ENCODE data around the gene ZNF385A.

Gene ZNF385A

DNA sequence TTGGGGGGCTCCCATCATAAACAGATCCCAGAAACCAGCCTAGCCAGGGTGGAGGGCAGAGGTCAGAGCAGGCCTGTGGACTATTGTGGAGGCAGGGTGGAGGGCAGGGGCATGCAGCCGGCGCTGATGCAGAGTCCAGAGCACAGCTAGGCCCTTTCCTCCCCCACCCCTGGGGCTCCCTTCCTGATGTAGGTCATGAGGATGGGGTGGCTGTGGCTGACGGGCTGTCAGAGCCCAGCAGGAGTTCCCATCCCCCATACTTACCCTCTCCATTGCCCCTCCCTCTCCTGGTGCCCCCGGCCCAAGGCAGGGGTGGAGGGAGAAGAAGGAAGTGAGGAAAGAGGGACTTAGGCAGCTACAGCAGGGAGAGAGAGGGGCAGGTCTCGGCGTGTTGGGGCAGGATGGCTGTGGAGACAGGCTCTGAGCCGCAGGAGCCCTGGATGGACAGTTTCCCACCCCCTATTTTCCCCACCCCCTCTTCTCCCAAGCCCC is 5.7 kb upstream of the ZNF385A start:
- Histone ChIP-seq H3F3A (ENCODE audit: insufficient read depth, low read length) (no peaks in the 10 kb centered on the region), H3K4me3 (ENCODE audit: low read depth, low read length, poor library complexity, severe bottlenecking) (peak overlapping the region; percentile 71), H3K9me2 (ENCODE audit: low read depth, low read length) (no peaks in the 10 kb centered on the region), H3K27me3 (ENCODE audit: insufficient read depth, low read length) (no peaks in the 10 kb centered on the region; the same call in 1 of the 2 replicates), H3K9ac (ENCODE audit: low read length) (no peak overlapping the region), H3K36me3 (ENCODE audit: insufficient read depth, low read length) (no peaks in the 10 kb centered on the region), H3K27ac (ENCODE audit: low read depth, low read length, poor library complexity, severe bottlenecking) (no peak overlapping the region), H3K79me2 (ENCODE audit: insufficient read depth, low read length) (no peaks in the 10 kb centered on the region), H2AFZ (ENCODE audit: low read length) (no peak overlapping the region), H3K4me2 (ENCODE audit: low read length) (no peak overlapping the region), H3K4me1 (ENCODE audit: insufficient read depth, low read length, severe bottlenecking) (peaks cover 4% of the 10 kb centered on the region), H4K20me1 (ENCODE audit: insufficient read depth, low read length) (no peaks in the 10 kb centered on the region), H3K9me3 (ENCODE audit: low read length) (no peaks in the 10 kb centered on the region)
- TF ChIP-seq, protein P1, sequence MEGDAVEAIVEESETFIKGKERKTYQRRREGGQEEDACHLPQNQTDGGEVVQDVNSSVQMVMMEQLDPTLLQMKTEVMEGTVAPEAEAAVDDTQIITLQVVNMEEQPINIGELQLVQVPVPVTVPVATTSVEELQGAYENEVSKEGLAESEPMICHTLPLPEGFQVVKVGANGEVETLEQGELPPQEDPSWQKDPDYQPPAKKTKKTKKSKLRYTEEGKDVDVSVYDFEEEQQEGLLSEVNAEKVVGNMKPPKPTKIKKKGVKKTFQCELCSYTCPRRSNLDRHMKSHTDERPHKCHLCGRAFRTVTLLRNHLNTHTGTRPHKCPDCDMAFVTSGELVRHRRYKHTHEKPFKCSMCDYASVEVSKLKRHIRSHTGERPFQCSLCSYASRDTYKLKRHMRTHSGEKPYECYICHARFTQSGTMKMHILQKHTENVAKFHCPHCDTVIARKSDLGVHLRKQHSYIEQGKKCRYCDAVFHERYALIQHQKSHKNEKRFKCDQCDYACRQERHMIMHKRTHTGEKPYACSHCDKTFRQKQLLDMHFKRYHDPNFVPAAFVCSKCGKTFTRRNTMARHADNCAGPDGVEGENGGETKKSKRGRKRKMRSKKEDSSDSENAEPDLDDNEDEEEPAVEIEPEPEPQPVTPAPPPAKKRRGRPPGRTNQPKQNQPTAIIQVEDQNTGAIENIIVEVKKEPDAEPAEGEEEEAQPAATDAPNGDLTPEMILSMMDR (IDR thresholded peaks at IDR 0.05; ENCODE audit: low read length), result no peak
- TF ChIP-seq EZH2 (IDR thresholded peaks at IDR 0.05; ENCODE audit: borderline replicate concordance, low read length), result no peak

DNA sequence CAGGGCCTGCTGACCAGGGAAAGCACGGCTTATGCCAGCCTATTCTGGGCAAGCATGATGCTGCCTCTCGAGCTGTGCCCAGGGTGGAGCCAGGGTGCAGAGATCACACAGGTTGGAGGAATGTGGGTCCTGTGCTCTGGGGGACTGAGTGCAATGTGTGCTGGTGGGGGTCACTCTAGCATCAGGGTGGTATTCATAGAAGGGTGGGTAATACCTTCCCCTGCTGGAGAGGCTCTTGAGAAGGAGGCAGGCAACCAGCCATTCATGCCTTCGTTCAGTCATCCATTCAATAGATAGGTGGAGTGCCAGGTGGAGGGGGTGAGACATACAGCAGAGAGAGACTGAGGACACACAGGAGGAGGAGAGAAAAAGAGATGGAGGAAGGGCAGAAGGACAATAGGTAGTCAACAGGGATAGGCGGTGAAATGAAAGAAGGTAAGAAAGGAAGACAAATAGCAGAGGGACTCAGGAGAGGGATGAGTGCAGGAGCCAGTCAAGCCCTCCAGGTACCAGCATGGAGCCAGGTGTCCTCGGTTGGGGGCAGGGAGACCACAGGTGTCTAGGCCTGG is 5.2 kb upstream of the ZNF385A start:
- Histone ChIP-seq H3F3A (ENCODE audit: insufficient read depth, low read length) (no peaks in the 10 kb centered on the region), H3K36me3 (ENCODE audit: insufficient read depth, low read length) (no peaks in the 10 kb centered on the region), H3K79me2 (ENCODE audit: insufficient read depth, low read length) (no peaks in the 10 kb centered on the region), H2AFZ (ENCODE audit: low read length) (no peak overlapping the region), H3K4me3 (ENCODE audit: low read depth, low read length, poor library complexity, severe bottlenecking) (no peak overlapping the region), H3K9me3 (ENCODE audit: low read length) (no peaks in the 10 kb centered on the region), H3K4me2 (ENCODE audit: low read length) (no peak overlapping the region), H4K20me1 (ENCODE audit: insufficient read depth, low read length) (no peaks in the 10 kb centered on the region), H3K9ac (ENCODE audit: low read length) (no peak overlapping the region), H3K27ac (ENCODE audit: low read depth, low read length, poor library complexity, severe bottlenecking) (no peak overlapping the region), H3K4me1 (ENCODE audit: insufficient read depth, low read length, severe bottlenecking) (peaks cover 4% of the 10 kb centered on the region), H3K27me3 (ENCODE audit: insufficient read depth, low read length) (no peaks in the 10 kb centered on the region; the same call in 1 of the 2 replicates), H3K9me2 (ENCODE audit: low read depth, low read length) (no peaks in the 10 kb centered on the region)
- TF ChIP-seq, protein P1 (IDR thresholded peaks at IDR 0.05; ENCODE audit: low read length), result no peak
- TF ChIP-seq EZH2 (IDR thresholded peaks at IDR 0.05; ENCODE audit: borderline replicate concordance, low read length), result no peak

DNA sequence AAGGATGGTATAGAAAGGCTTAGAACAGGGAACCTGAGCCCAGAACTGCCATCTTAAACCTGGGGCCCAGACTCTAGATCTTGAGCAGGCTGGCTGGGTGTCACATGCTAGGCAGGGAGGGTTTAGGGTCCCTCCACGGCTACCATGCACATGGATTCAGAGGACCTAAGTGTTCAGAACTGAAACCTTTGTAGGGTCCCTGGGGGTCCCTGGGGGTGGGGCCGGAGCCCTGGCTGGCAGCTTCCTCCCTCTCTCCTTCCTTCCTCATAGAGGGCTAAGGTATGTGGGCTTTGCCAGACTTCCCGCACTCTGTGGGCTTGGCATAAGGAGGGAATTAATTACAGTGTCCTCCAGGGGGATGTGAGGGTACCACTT is 4.6 kb upstream of the ZNF385A start:
- H3K4me1 ChIP-seq (ENCODE audit: insufficient read depth, low read length, severe bottlenecking), result peaks cover 4% of the 10 kb centered on the region
- H3K4me2 ChIP-seq (ENCODE audit: low read length), result no peak overlapping the region

More for the DNA sequence above, 4.6 kb upstream of the ZNF385A start:
- Histone ChIP-seq H3K79me2 (ENCODE audit: insufficient read depth, low read length) (no peaks in the 10 kb centered on the region), H3F3A (ENCODE audit: insufficient read depth, low read length) (no peaks in the 10 kb centered on the region), H3K4me3 (ENCODE audit: low read depth, low read length, poor library complexity, severe bottlenecking) (no peak overlapping the region), H3K36me3 (ENCODE audit: insufficient read depth, low read length) (no peaks in the 10 kb centered on the region), H3K9ac (ENCODE audit: low read length) (no peak overlapping the region), H3K9me3 (ENCODE audit: low read length) (no peaks in the 10 kb centered on the region), H4K20me1 (ENCODE audit: insufficient read depth, low read length) (no peaks in the 10 kb centered on the region), H3K27me3 (ENCODE audit: insufficient read depth, low read length) (no peaks in the 10 kb centered on the region; the same call in 1 of the 2 replicates), H2AFZ (ENCODE audit: low read length) (no peak overlapping the region), H3K9me2 (ENCODE audit: low read depth, low read length) (no peaks in the 10 kb centered on the region), H3K27ac (ENCODE audit: low read depth, low read length, poor library complexity, severe bottlenecking) (no peak overlapping the region)
- no peak for TF ChIP-seq EZH2 (IDR thresholded peaks at IDR 0.05; ENCODE audit: borderline replicate concordance, low read length)
- TF ChIP-seq, protein P1 (IDR thresholded peaks at IDR 0.05; ENCODE audit: low read length), result no peak
